Peyer's patch (tissue), 4 donors: ENCODE measurements around the gene NIT2. TPM values are rescaled to one million over a fixed set of nuclear protein-coding genes. Genes with fewer than 3 reads are reported as not detected.
A peak's percentile ranks its signal among the peaks of the same experiment; 100 is the strongest.

Source experiments
- DNase-seq, 3 donors: peaks; one replicate each; pipeline ENCODE4 v3.0.0-alpha.2; 2017 to 2019
- H3K27ac ChIP-seq, 4 donors: fragments of 200-600 bp; sonication (generic); one replicate each; pipeline ENCODE4 v1.5.1; 2016 to 2019
- H3K27me3 ChIP-seq, 2 donors: fragments of 200-600 bp; sonication (generic); one replicate each; pipeline ENCODE4 v1.5.1; 2019
- H3K36me3 ChIP-seq, 3 donors: fragments of 200-600 bp; sonication (generic); one replicate each; pipeline ENCODE4 v1.5.1; 2016 to 2019
- H3K4me1 ChIP-seq, 4 donors: fragments of 200-600 bp; sonication (generic); one replicate each; pipeline ENCODE4 v1.5.1; 2016 to 2019
- H3K4me3 ChIP-seq, 4 donors: fragments of 200-600 bp; sonication (generic); 1 replicate in 3 of 4; 2 replicates in 1 of 4; pipeline ENCODE4 v1.5.1; 2016 to 2019; ENCODE audit warnings: mild to moderate bottlenecking in 1 of 4
- H3K9me3 ChIP-seq, 4 donors: fragments of 200-600 bp; sonication (generic); one replicate each; pipeline ENCODE4 v1.5.1; 2016 to 2019; ENCODE audit warnings: mild to moderate bottlenecking in 1 of 4
- POLR2A ChIP-seq, 2 donors: fragments of 450-650 bp; IDR thresholded peaks; one replicate each; pipeline ENCODE4 v1.5.1; 2017; ENCODE audit warnings: antibody characterized with exemption in 2 of 2, mild to moderate bottlenecking in 2 of 2, moderate library complexity in 2 of 2
- total RNA-seq, 4 donors: library from RNA; depleted of rRNA; stranded (reverse); fragments of >200 nt; gene quantifications; one replicate each; pipeline ENCODE4 v1.1.0, GENCODE V29; 2016
- TF ChIP-seq, protein P1 (sequence below), 6 experiments: fragments of 450-650 bp in 4 of 6; fragments of 200-600 bp in 2 of 6; sonication (generic) in 1 of 6; IDR thresholded peaks; one replicate each; pipeline ENCODE4 v1.5.1; 2017 to 2019; ENCODE audit warnings: antibody characterized with exemption in 6 of 6, mild to moderate bottlenecking in 3 of 6, moderate library complexity in 1 of 6

The NIT2 gene
- total RNA-seq, 4 donors from 2014 or later: 14.0 to 28.3 (median 17.2) TPM

DNA sequence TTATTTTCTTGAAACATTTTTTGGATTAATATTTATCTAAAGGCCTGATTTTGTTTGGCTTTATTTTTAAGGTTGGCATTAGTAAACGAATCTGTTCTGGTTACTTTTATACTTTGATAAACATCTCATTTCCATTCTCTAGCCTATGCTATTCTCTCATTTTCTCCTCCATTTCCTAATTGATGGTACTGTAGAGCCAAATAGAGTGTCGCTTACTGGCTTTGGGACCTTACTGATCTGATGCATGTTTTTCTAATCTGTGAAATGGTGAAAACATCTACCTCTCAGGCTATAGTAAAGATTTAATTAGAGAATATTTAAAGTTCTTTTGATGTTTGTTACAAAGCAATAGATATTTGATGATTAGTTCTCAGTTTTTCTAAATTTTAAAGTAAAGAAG, 68.3 kb downstream of the NIT2 start:
- H3K4me1 ChIP-seq: peaks cover 0 to 27% (median 18%) of the 10 kb centered on the region in 4 donors
- no peaks in the 10 kb centered on the region for H3K27me3 ChIP-seq
- H3K4me3 ChIP-seq: peak overlapping the region in 2 of 4 donors; percentile 3 to 99
- H3K27ac ChIP-seq: no peak overlapping the region
- TF ChIP-seq, protein P1, sequence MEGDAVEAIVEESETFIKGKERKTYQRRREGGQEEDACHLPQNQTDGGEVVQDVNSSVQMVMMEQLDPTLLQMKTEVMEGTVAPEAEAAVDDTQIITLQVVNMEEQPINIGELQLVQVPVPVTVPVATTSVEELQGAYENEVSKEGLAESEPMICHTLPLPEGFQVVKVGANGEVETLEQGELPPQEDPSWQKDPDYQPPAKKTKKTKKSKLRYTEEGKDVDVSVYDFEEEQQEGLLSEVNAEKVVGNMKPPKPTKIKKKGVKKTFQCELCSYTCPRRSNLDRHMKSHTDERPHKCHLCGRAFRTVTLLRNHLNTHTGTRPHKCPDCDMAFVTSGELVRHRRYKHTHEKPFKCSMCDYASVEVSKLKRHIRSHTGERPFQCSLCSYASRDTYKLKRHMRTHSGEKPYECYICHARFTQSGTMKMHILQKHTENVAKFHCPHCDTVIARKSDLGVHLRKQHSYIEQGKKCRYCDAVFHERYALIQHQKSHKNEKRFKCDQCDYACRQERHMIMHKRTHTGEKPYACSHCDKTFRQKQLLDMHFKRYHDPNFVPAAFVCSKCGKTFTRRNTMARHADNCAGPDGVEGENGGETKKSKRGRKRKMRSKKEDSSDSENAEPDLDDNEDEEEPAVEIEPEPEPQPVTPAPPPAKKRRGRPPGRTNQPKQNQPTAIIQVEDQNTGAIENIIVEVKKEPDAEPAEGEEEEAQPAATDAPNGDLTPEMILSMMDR (IDR thresholded peaks at IDR 0.05): no peak
- TF ChIP-seq POLR2A (IDR thresholded peaks at IDR 0.05): no peak
- no peaks in the 10 kb centered on the region for H3K9me3 ChIP-seq
- no peak for DNase-seq
- H3K36me3 ChIP-seq: no peaks in the 10 kb centered on the region

DNA sequence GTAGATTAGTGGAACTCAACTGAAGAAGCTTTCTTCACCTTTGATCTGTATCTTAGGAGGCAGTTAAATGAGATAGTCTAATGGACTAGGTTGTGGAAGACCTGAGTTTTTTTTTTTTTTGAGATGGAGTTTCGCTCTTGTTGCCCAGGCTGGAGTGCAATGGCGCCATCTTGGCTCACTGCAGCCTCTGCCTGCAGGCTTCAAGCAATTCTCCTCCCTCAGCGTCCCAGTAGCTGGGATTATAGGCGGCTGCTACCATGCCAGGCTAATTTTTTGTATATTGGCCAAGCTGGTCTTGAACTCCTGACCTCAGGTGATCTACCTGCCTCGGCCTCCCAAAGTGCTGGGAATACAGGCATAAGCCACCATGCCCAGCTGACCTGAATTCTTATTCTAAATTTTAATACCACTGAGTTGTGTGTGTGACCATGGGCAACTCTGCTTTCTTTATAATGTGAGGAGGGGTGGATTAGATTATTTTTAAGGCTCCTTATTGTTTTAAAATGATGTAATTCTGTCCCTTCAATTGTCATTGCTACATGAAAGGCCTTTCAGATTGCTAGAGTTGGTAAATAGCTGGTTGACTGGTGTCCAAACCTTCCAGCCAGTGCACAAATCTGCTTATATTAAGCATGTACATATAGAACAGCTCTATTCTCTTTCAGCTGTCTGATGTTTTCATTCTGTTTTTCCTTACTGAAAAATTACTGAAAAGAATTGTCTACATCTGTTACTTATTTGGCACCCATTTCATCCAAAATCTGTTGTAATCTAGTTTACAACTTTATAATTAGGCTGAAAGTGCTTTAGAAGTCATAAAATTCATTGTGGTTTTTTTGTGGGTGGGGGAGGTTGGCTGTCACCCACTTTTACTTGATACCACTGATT, 69.0 kb downstream of the NIT2 start:
- H3K4me1 ChIP-seq: peaks cover 0 to 27% (median 16%) of the 10 kb centered on the region in 4 donors
- TF ChIP-seq, protein P1 (IDR thresholded peaks at IDR 0.05): no peak
- TF ChIP-seq POLR2A (IDR thresholded peaks at IDR 0.05): no peak
- no peak overlapping the region for H3K27ac ChIP-seq
- no peaks in the 10 kb centered on the region for H3K9me3 ChIP-seq
- DNase-seq: no peak
- H3K27me3 ChIP-seq: no peaks in the 10 kb centered on the region
- H3K4me3 ChIP-seq: no peak overlapping the region
- no peaks in the 10 kb centered on the region for H3K36me3 ChIP-seq

DNA sequence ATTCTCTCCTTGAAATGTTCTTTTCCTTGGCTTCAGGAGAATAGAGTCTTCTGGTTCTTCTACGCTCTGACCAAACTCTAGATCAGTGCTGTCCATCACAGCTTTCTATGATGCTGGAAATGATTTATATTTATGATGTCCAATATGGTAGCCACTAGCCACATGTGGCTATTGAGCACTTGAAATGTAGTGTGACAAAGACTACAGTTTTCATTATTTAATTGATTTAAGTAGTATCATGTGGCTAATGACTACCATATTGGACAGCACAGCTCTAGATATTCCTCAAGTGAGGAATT, 69.6 kb downstream of the NIT2 start:
- H3K27me3 ChIP-seq: no peaks in the 10 kb centered on the region
- peaks cover 0 to 23% (median 13%) of the 10 kb centered on the region in 4 donors for H3K4me1 ChIP-seq
- no peak for DNase-seq
- H3K27ac ChIP-seq: no peak overlapping the region
- no peaks in the 10 kb centered on the region for H3K36me3 ChIP-seq
- TF ChIP-seq, protein P1 (IDR thresholded peaks at IDR 0.05): no peak
- no peak for TF ChIP-seq POLR2A (IDR thresholded peaks at IDR 0.05)
- H3K4me3 ChIP-seq: no peak overlapping the region
- no peaks in the 10 kb centered on the region for H3K9me3 ChIP-seq

DNA sequence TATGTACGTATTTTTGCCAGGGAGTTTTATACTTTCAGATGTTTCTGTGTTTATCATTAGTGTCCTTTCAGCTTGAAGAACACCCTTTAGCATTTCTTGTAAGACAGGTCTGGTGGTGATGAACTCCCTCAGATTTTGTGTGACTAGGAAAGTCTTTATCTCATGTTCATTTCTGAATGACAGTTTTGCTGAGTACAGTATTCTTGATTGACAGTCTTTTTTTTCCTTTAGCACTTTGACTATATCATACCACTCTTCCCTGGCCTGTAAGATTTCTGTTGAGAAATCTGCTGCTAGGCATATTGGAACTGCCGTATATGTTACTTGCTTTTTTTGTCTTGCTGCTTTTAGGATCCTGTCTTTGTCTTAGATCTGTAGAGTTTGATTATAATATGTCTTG, 72.6 kb downstream of the NIT2 start:
- H3K4me1 ChIP-seq: peaks cover 0 to 11% (median 6%) of the 10 kb centered on the region in 4 donors
- H3K36me3 ChIP-seq: no peaks in the 10 kb centered on the region
- no peak overlapping the region for H3K27ac ChIP-seq
- no peak for TF ChIP-seq POLR2A (IDR thresholded peaks at IDR 0.05)
- TF ChIP-seq, protein P1 (IDR thresholded peaks at IDR 0.05): no peak
- H3K27me3 ChIP-seq: no peaks in the 10 kb centered on the region
- H3K9me3 ChIP-seq: no peaks in the 10 kb centered on the region
- H3K4me3 ChIP-seq: no peak overlapping the region
- DNase-seq: no peak

DNA sequence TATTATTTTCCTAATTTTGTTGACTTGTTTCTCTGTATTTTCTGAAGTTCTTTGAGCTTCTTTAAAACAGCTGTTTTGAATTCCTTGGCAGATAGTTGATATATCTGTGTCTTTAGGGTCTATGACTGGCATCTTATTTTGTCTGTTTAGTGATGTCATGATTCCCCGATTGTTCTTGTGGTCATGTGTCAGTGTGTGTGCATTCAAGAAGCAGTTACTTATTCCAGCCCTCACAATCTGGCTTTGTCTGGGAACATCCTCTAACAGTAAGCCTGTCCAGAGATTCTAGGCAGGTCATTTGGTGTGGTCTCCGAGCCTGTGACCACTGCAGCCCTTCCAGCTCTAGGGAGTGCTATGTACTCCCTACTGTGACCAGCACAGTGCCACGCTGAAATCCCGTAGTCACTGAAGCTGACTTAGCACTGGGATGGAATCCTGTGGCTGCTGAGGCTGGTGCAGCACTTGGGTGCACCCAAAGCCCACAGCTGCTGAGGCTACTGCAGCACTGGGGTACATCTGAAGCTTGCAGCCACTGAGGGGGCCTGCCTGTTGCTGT, 73.5 kb downstream of the NIT2 start:
- no peak overlapping the region for H3K27ac ChIP-seq
- H3K36me3 ChIP-seq: no peaks in the 10 kb centered on the region
- TF ChIP-seq POLR2A (IDR thresholded peaks at IDR 0.05): no peak
- TF ChIP-seq, protein P1 (IDR thresholded peaks at IDR 0.05): no peak
- no peaks in the 10 kb centered on the region for H3K27me3 ChIP-seq
- no peak for DNase-seq
- H3K4me1 ChIP-seq: peaks cover 0 to 5% (median 2%) of the 10 kb centered on the region in 4 donors
- no peaks in the 10 kb centered on the region for H3K9me3 ChIP-seq
- no peak overlapping the region for H3K4me3 ChIP-seq

Other genes starting within 250 kb of the NIT2 start
- 10 to 100 TPM in 3 of 4 donors, 1 to 10 TPM in 1; 5.3 to 69.3 (median 13.1) TPM for gene FILIP1L, start 220.3 kb upstream of the NIT2 start, total RNA-seq
- gene TBC1D23, start 73.8 kb upstream of the NIT2 start, total RNA-seq: 10 to 100 TPM; 29.7 to 57.4 (median 38.4) TPM
- gene TOMM70, start 66.3 kb downstream of the NIT2 start, total RNA-seq: 10 to 100 TPM; 25.0 to 34.2 (median 32.4) TPM
- gene LNP1, start 66.8 kb downstream of the NIT2 start, total RNA-seq: 1 to 10 TPM in 3 of 4 donors, under 1 TPM in 1; 0.95 to 8.3 (median 1.1) TPM
- gene TMEM45A, start 157.9 kb downstream of the NIT2 start, total RNA-seq: 1 to 10 TPM in 2 of 4 donors, under 1 TPM in 1, not detected in 1; 0.66 to 5.3 (median 4.7) TPM